GM19324 (cell line): ENCODE results near the gene PKD2.

ENCODE experiments used
- ATAC-seq: cut with Tn5 transposase; IDR thresholded peaks from one replicate; pipeline ENCODE4 v1.9.1; 2021; ENCODE audit warnings: mild to moderate bottlenecking, moderate library complexity; ENCODE audit not compliant: unreplicated experiment, low FRiP score

The PKD2 gene

DNA sequence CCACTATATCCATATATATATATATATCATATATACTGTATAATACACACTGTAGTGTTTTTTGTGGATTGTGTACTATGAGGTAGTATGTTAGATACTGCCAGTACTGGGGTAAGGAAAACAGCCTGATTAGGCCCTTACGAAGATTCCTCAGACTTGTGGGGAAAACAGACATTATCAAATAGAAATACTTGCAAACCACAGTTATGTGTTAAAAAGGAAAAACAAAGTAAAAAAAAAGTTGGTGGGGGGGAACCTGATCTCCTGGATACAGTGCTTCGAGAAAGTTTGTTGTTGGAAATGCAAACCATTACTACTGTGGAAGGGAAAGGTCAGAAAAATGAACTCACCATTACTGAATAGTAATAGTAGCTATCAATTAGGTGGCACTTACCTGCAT, 53.0 kb downstream of the PKD2 start:
- no peak for ATAC-seq

DNA sequence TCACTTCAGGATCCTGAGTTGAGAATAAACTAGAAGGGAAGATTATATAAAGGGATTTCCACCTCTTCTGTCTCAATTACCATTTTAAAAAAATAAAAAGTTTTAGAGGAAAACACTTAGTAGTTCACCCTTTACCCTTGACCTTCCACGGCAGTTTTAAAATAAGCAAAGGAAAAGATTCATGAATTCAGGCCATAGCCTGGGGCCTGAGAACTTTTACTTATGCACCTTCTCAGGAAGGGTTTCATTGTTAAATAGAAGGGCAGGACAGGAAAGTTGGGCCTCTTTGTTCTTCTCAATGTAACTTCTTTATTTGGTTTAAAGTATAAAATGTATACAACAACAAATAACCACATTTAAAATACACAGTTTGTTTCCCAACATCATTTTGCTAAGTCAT, 54.9 kb downstream of the PKD2 start:
- ATAC-seq: no peak

DNA sequence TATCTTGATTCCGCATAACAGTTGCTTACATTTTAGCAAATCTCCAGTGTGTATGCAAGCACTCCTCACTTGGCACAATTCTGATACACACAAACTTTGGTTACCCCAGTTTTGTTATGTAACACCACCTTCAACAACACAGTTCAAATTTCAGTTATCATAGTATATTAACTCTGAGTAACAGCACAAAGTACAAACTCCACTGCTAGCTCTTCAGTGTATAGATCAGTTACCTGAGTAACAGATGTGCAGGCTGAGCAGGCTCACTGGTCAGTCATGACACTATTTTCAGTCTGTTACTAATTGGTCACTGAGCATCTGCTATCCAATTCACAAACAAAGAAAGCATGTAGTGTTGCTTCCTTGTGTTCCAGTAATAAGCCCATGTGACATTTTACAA, 55.4 kb downstream of the PKD2 start:
- ATAC-seq: no peak

DNA sequence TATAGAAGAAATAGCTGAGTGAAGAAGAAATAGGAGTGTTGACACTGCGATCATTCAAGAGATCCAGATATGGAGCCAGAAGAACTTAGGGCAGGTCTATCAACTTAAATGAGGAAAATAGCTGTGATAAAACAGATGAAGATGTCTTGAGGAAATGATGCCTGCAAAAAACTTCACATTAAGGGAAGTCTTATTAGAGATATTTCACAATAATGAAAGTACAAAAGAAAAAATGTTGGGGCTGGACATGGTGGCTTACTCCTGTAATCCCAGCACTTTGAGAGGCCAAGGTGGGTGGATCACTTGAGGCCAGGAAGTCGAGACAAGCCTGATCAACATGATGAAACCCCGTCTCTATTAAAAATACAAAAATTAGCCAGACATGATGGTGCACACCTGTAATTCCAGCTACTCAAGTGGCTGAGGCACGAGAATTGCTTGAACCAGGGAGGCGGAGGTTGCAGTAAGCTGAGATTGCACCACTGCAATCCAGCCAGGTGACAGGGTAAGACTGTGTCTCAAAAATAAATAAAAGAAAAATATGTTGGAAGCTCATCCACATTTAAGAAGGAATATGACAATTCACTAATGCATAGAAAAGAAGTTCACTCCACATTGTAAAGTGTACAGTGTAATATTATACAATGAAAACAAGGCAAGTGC, 56.3 kb downstream of the PKD2 start:
- no peak for ATAC-seq

DNA sequence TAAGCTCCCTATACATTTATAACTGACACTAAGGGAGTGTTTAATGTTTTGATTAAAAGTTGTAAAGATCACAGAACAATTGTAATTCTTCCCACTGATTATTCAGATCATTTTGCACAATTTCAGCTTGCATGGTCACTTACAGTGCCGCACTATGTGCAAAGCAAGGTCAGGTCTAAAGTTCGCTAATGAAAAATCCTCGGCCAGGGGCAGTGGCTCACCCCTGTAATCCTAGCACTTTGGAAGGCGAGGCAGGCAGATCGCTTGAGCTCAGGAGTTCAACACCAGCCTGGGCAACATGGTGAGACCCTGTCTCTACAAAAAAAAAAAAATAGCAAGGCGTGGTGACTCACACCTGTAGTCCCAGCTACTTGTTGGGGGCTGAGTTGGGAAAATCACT, 57.0 kb downstream of the PKD2 start:
- ATAC-seq: no peak

GRCh38 chr4:88070031-88070430, 62.6 kb downstream of the PKD2 start:
- no peak for ATAC-seq

DNA sequence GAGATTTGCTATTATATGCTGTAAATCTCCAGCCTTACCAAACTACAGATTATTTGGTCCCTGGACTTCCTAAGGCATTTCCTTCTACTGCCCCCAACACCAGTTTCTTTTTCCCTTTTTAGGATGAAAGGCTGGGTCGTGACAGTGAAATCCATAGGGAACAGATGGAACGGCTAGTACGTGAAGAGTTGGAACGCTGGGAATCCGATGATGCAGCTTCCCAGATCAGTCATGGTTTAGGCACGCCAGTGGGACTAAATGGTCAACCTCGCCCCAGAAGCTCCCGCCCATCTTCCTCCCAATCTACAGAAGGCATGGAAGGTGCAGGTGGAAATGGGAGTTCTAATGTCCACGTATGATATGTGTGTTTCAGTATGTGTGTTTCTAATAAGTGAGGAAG, 67.9 kb downstream of the PKD2 start:
- ATAC-seq: no peak

DNA sequence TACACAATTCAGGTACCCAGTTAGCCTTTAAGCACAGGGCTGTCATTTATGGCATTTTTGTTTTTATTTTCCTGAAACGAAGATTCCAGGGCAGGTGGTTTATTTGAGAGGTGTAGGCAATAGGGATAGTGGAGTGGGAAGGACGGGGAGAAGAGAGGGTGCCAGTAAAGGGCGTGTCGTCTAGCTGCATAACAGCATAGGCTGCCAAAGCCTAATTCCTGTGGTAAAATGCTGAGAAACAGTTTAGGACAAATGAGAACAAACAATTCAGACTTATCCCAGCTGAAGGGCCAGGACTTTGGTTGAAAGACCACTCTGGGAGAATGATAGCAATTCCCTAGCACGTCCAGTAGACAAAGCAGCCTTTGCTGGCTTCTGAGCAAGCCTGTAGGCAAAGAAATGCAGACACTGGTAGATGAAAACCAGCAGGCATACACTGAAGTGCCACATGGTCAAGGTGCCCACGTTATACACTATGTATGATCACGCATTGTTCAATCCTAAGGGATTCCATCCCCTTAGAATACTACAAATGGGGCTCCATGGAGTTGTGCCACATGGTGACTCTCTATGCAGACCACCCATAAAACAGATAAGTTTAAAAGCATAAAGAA, 70.6 kb downstream of the PKD2 start:
- no peak for ATAC-seq

- no peak for ATAC-seq
Measured at GRCh38 chr4:88078579-88078978, 71.1 kb downstream of the PKD2 start.

DNA sequence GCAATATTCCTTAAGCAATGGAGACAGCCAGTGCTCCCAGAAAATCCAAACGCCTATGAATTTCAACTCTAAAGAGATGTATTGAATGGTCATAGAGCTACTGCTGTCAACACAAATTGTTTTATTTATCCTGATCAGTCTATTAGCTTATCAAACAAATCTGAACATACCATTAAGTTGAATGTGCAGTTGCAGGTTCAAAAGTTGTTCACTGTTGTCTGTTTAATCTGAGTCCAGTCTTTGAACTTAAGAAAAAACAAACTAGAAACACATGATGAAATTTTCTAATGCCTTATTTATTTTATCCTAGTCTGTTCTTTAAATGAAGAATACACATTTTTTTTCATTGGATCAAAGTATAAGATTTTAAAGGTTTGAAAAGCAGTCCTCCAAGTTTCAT, 73.2 kb downstream of the PKD2 start:
- ATAC-seq: no peak

DNA sequence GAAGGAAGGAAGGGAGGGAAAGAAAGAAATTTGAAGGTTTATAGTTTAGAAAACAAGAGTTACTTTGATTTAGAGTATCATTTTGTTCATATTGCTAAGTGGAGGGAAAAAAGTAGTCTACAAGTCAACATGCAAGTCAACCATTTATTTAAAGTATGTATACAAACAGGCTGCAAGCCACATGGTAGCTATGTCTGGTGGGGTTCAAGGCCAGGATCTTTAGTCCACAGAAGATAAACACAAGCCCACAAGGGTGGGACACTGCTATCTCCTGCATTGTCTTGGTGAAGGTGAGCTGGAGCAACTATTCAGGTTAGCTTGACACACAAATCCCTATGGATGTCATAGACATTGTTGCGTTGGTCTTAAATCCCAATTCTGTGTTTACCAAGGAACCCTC, 79.6 kb downstream of the PKD2 start:
- ATAC-seq: no peak

- ATAC-seq: no peak
Measured at GRCh38 chr4:88090898-88091297, 83.5 kb downstream of the PKD2 start.

DNA sequence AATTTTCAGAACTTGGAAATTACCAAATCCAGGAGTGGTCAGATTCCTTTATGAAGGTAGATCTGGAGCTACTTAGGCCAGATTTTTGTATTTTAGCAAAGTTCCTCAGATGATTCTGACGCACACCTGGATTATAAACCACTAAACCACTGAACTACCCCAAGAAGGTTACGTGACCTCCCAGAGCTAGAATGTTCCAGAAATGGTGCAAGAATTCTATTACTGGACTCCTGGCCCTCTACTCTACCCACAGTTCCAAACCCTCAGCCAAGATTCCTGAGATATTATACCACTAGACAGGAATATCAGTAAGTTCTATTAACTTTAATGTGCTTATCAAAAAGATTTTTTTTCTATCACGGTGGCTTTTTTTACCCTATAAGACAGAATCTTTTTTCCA, 83.9 kb downstream of the PKD2 start:
- ATAC-seq: no peak

- no peak for ATAC-seq
Measured at GRCh38 chr4:88093874-88094273, 86.4 kb downstream of the PKD2 start.

GRCh38 chr4:88097301-88097700, 89.9 kb downstream of the PKD2 start:
- no peak for ATAC-seq

- no peak for ATAC-seq
Measured at GRCh38 chr4:88097781-88098180, 90.3 kb downstream of the PKD2 start.

DNA sequence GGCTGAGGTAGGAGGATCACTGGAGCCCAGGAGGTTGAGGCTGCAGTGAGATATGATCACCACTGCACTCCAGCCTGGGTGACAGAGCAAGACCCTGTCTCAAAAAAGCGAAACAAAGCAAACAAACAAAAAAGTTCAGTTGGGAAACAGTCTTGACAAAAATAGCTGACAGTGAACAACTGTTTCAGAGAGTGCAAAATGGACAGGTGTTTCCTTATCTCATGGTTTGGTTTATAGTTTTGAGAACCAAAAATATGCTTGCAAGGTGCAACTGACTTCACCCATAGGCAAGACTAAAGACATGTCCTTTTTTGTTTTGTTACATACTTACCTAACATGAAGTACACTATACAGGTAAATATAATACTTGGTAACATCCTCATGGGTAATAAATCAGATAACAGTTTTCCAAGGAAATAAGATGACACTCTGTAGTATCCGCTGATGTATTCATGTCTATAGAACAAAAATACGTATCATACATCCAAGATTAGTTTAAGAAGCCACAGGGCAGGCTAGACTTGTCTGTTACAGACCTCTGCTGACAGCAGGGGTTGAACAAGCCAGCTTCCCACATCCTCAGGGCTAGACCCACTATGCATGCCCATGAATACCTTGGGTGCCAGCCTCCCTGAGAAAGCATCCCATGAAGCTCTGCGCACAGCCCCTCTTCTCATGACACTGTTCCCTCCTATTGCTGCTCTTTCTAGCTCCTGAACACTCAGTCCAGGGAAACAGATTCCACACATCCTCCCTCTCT, 91.7 kb downstream of the PKD2 start:
- ATAC-seq: peak; percentile 47

- ATAC-seq: no peak
Measured at GRCh38 chr4:88101165-88101564, 93.7 kb downstream of the PKD2 start.

- ATAC-seq: no peak
Measured at GRCh38 chr4:88102026-88102425, 94.6 kb downstream of the PKD2 start.

DNA sequence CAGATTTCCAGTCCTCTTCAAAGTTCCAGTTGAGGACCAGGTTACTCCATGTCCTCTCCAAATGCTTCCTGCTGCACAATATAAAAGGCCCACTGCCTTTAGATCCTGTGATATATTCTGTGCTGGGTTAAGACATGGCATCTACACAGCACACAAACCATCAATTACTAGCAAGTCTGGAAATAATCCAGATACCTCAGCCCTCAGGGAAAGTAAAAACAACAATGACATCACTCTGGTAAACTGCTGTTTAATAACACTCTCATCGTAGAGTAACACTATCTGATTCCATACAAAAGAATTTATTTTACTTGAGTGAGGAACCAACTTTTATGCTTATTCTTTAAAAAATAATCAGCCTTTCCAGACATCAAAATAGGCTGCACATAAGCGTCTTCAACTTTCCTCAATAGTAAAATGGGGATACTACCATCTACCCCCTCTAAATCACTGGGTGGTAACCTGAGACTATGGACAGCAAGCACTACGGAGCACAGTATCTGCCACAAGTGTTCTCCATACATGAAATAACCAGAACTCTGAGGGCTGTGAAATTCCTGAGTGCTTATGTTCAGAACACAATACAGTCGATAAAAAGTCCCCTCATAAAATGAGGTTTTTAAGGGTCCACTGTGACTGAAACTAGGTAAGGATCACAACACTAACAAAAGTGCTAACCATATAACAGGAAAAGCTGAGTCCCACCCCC, 97.6 kb downstream of the PKD2 start:
- no peak for ATAC-seq

DNA sequence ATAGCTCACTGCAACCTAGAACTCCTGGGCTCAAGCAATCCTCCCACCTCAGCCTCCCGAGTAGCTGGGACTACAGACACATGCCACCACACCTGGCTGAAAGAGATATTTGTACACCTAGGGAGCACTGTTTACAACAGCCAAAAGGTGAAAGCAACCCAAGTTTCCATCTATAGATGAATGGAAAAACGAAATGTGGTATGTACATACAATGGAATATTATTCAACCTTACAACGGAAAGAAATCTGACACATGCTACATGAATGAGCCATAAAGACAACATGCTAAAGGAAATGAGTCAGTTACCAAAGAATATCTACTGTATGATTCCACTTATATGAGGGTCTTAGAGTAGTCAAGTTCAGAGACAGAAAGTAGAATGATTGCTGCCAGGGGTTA, 98.8 kb downstream of the PKD2 start:
- no peak for ATAC-seq
